CD4-positive, alpha-beta memory T cell (primary cell): ENCODE data around the gene ITGA3. TPM values are rescaled to one million over a fixed set of nuclear protein-coding genes. Genes with fewer than 3 reads are reported as not detected.

Experiments used
- CTCF ChIA-PET: fragments of 350-600 bp; sonication (Branson Sonifier 250); formaldehyde crosslinking; loops from one replicate; lab custom pipeline; 2021; ENCODE audit warnings: inconsistent platforms; ENCODE audit not compliant: partially characterized antibody; lab: Charles Lee
- POLR2A ChIA-PET: fragments of 350-600 bp; sonication (Branson Sonifier 250); formaldehyde crosslinking; loops from one replicate; lab custom pipeline; 2021; ENCODE audit not compliant: partially characterized antibody; lab: Charles Lee
- DNase-seq, 5 donors: peaks; one replicate each; pipeline versions ENCODE4 v3.0.0 to v3.0.0-alpha.2; 2020 to 2022; ENCODE audit warnings: mixed read lengths in 1 of 5
- H3K27ac ChIP-seq: one replicate; pipeline ENCODE4 v1.7.0; 2013; ENCODE audit warnings: low read depth, low read length
- H3K27me3 ChIP-seq: 2 replicates; pipeline ENCODE4 v1.7.0; 2013; ENCODE audit warnings: mild to moderate bottlenecking, low read length, moderate library complexity; ENCODE audit not compliant: insufficient read depth
- H3K36me3 ChIP-seq: 2 replicates; pipeline ENCODE4 v1.7.0; 2013; ENCODE audit warnings: mild to moderate bottlenecking, low read length, moderate library complexity; ENCODE audit not compliant: insufficient read depth
- H3K4me1 ChIP-seq: 2 replicates; pipeline ENCODE4 v1.7.0; 2013; ENCODE audit warnings: mild to moderate bottlenecking, low read length, moderate library complexity; ENCODE audit not compliant: insufficient read depth
- H3K4me3 ChIP-seq, 2 donors: one replicate each; pipeline ENCODE4 v1.7.0; 2013; ENCODE audit warnings: low read length in 2 of 2, mild to moderate bottlenecking in 1 of 2
- H3K9me3 ChIP-seq, 2 donors: one replicate each; pipeline ENCODE4 v1.7.0; 2013; ENCODE audit warnings: low read length in 2 of 2, control low read depth in 1 of 2; ENCODE audit not compliant: control insufficient read depth in 1 of 2
- H3K27ac Mint-ChIP-seq, 7 donors: one replicate each; pipeline ENCODE4 v1.8.0; 2020 to 2021; ENCODE audit warnings: mixed read lengths in 7 of 7, mild to moderate bottlenecking in 6 of 7, inconsistent platforms in 3 of 7, moderate library complexity in 3 of 7
- H3K27me3 Mint-ChIP-seq, 2 donors: one replicate each; pipeline ENCODE4 v1.8.0; 2020 to 2021; ENCODE audit warnings: mixed read lengths in 2 of 2
- H3K36me3 Mint-ChIP-seq, 2 donors: one replicate each; pipeline ENCODE4 v1.8.0; 2020 to 2021; ENCODE audit warnings: mixed read lengths in 2 of 2, inconsistent platforms in 1 of 2, mild to moderate bottlenecking in 1 of 2
- H3K4me1 Mint-ChIP-seq, 4 donors: one replicate each; pipeline ENCODE4 v1.8.0; 2020 to 2021; ENCODE audit warnings: mixed read lengths in 4 of 4, mild to moderate bottlenecking in 1 of 4
- H3K4me3 Mint-ChIP-seq, 8 donors: one replicate each; pipeline ENCODE4 v1.8.0; 2020 to 2021; ENCODE audit warnings: mixed read lengths in 8 of 8, mild to moderate bottlenecking in 7 of 8, moderate library complexity in 6 of 8, inconsistent platforms in 3 of 8
- H3K9me3 Mint-ChIP-seq, 8 donors: one replicate each; pipeline ENCODE4 v1.8.0; 2020 to 2021; ENCODE audit warnings: mixed read lengths in 8 of 8, mild to moderate bottlenecking in 5 of 8, inconsistent platforms in 3 of 8, moderate library complexity in 1 of 8
- intact Hi-C: fragments of 100-400 bp; cut with micrococcal nuclease; formaldehyde crosslinking; loops from one replicate; pipeline ENCODE4 v1.15.1; 2023
- polyA plus RNA-seq, 2 donors: library from polyadenylated mRNA; unstranded; fragments of 300-500 nt; fragmentation: Illumina TruSeq; gene quantifications; one replicate each; pipeline ENCODE4 v1.2.3, GENCODE V29; 2021
- total RNA-seq, 2 experiments: library from RNA; stranded (reverse); gene quantifications; one replicate each; pipeline ENCODE4 v1.2.3, GENCODE V29; 2021

The ITGA3 gene
- total and polyA plus RNA-seq, 4 experiments from 2014 or later: 1.6 to 16.3 (median 9.4) TPM

GRCh38 chr17:50096092-50096491 lies 40.2 kb downstream of the ITGA3 start:
- Mint-ChIP-seq H3K4me1 (peaks cover 16 to 44% (median 28%) of the 10 kb centered on the region in 4 donors), H3K36me3 (peaks cover 14 to 34% of the 10 kb centered on the region in 2 donors), H3K9me3 (no peaks in the 10 kb centered on the region), H3K4me3 (peak overlapping the region; percentile 94 to 99 (median 97)), H3K27me3 (no peaks in the 10 kb centered on the region), H3K27ac (peak overlapping the region; percentile 75 to 99 (median 96))
- H3K27me3 ChIP-seq: no peaks in the 10 kb centered on the region
- intact Hi-C loops: loop anchor here (5.0 to 10.0 kb wide), 3 partner anchors 241 to 311 kb away; partner anchors contain the start of genes KAT7 and XYLT2
- ChIA-PET POLR2A (interaction anchor here (0.6 to 4.8 kb wide), 7 partner anchors 8 to 250 kb away, joined by 3 to 38 read pairs (median 4); partner anchors contain the start of genes ITGA3, PPP1R9B and XYLT2), CTCF (interaction anchor here (0.8 to 3.1 kb wide), 5 partner anchors 9 to 104 kb away, joined by 3 to 19 read pairs (median 3); no protein-coding TSS in a partner anchor)
- peak overlapping the region; percentile 80 for H3K27ac ChIP-seq
- no peaks in the 10 kb centered on the region for H3K9me3 ChIP-seq
- peak overlapping the region; percentile 52 to 81 for H3K4me3 ChIP-seq
- H3K36me3 ChIP-seq: peaks cover 18% of the 10 kb centered on the region
- peak in 1 of 5 donors; percentile 38 for DNase-seq
- peaks cover 26% of the 10 kb centered on the region for H3K4me1 ChIP-seq

GRCh38 chr17:50096758-50097157 lies 40.8 kb downstream of the ITGA3 start:
- Histone ChIP-seq H3K4me3 (no peak overlapping the region), H3K4me1 (peaks cover 26% of the 10 kb centered on the region), H3K36me3 (peaks cover 18% of the 10 kb centered on the region), H3K9me3 (no peaks in the 10 kb centered on the region), H3K27me3 (no peaks in the 10 kb centered on the region), H3K27ac (no peak overlapping the region)
- Mint-ChIP-seq H3K4me1 (peaks cover 16 to 44% (median 28%) of the 10 kb centered on the region in 4 donors), H3K4me3 (peak overlapping the region in 6 of 8 donors; percentile 4 to 99 (median 67)), H3K36me3 (peaks cover 14 to 34% of the 10 kb centered on the region in 2 donors), H3K27me3 (no peaks in the 10 kb centered on the region), H3K9me3 (no peaks in the 10 kb centered on the region), H3K27ac (peak overlapping the region in 1 of 7 donors; percentile 92)
- intact Hi-C loops: loop anchor here (5.0 to 10.0 kb wide), 3 partner anchors 242 to 312 kb away; partner anchors contain the start of genes KAT7 and XYLT2
- CTCF ChIA-PET: interaction anchor here (0.8 to 3.1 kb wide), 5 partner anchors 9 to 103 kb away, joined by 3 to 19 read pairs (median 3); no protein-coding TSS in a partner anchor
- POLR2A ChIA-PET: interaction anchor here (0.6 to 4.8 kb wide), 7 partner anchors 11 to 249 kb away, joined by 3 to 38 read pairs (median 4); partner anchors contain the start of genes ITGA3, PPP1R9B and XYLT2
- peak in 1 of 5 donors; percentile 31 for DNase-seq

DNA sequence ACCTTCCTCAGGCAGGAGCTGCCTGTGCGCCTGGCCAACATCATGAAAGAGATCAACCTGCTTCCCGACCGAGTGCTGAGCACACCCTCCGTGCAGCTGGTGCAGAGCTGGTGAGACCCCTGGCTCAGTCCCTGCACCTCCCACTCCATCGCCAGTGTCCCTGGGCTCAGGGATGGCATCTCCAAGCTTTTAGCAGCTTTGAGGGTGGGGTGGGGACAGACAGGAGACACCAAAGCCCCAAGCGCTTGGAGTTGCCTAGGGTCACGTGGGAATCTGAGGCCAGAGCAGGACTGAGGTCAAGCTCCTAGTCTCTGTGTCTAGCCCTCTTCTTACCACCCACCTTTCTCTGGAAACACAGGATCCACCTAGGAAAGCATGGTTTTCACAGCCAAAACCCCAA lies 41.5 kb downstream of the ITGA3 start:
- Histone ChIP-seq H3K27ac (no peak overlapping the region), H3K27me3 (no peaks in the 10 kb centered on the region), H3K36me3 (peaks cover 18% of the 10 kb centered on the region), H3K4me3 (no peak overlapping the region), H3K9me3 (no peaks in the 10 kb centered on the region), H3K4me1 (peaks cover 26% of the 10 kb centered on the region)
- CTCF ChIA-PET: interaction anchor here (2.5 to 3.1 kb wide), 2 partner anchors 10 to 18 kb away, joined by 7 to 19 read pairs; no protein-coding TSS in a partner anchor
- Mint-ChIP-seq H3K4me1 (peaks cover 16 to 44% (median 28%) of the 10 kb centered on the region in 4 donors), H3K36me3 (peaks cover 14 to 34% of the 10 kb centered on the region in 2 donors), H3K9me3 (no peaks in the 10 kb centered on the region), H3K27me3 (no peaks in the 10 kb centered on the region), H3K27ac (no peak overlapping the region), H3K4me3 (peak overlapping the region in 4 of 8 donors; percentile 39 to 59 (median 48))
- intact Hi-C loops: loop anchor here (5.0 to 10.0 kb wide), 3 partner anchors 243 to 313 kb away; partner anchors contain the start of genes KAT7 and XYLT2
- DNase-seq: peak in 1 of 5 donors; percentile 3
- POLR2A ChIA-PET: interaction anchor here (1.2 to 4.2 kb wide), 4 partner anchors 10 to 71 kb away, joined by 3 to 26 read pairs (median 4); partner anchors contain the start of gene PPP1R9B

DNA sequence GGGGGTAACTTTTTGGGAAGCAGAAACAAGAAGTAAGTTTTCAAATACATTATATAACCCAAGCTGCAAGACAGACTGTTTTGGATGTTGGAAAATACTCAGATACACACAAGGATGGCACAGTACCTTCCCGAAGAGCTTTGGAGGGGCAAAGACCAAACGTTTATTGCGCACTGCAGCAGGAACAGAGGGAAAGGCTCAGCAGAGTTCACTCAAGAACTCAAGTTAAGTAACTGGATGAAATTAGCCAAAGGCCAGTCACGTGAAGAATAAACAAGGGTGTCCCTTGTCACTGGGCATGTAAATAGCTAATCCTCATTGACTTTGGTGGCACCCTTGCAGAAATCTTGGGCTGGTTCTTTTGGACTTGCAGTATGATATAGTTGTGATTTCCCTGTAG lies 42.0 kb downstream of the ITGA3 start:
- H3K9me3 Mint-ChIP-seq: no peaks in the 10 kb centered on the region
- ChIA-PET CTCF (interaction anchor here (0.8 to 3.1 kb wide), 4 partner anchors 11 to 199 kb away, joined by 3 to 19 read pairs (median 6); no protein-coding TSS in a partner anchor), POLR2A (interaction anchor here (1.2 to 1.8 kb wide), 3 partner anchors 10 to 71 kb away, joined by 3 to 4 read pairs (median 3); no protein-coding TSS in a partner anchor)
- Histone ChIP-seq H3K4me3 (no peak overlapping the region), H3K9me3 (no peaks in the 10 kb centered on the region), H3K36me3 (peaks cover 18% of the 10 kb centered on the region), H3K27me3 (no peaks in the 10 kb centered on the region), H3K4me1 (peaks cover 26% of the 10 kb centered on the region), H3K27ac (no peak overlapping the region)
- H3K4me3 Mint-ChIP-seq: no peak overlapping the region
- intact Hi-C loops: loop anchor here (5.0 to 10.0 kb wide), 3 partner anchors 243 to 313 kb away; partner anchors contain the start of genes KAT7 and XYLT2
- no peaks in the 10 kb centered on the region for H3K27me3 Mint-ChIP-seq
- peaks cover 16 to 44% (median 28%) of the 10 kb centered on the region in 4 donors for H3K4me1 Mint-ChIP-seq
- no peak overlapping the region for H3K27ac Mint-ChIP-seq
- peaks cover 14 to 35% of the 10 kb centered on the region in 2 donors for H3K36me3 Mint-ChIP-seq
- no peak for DNase-seq

DNA sequence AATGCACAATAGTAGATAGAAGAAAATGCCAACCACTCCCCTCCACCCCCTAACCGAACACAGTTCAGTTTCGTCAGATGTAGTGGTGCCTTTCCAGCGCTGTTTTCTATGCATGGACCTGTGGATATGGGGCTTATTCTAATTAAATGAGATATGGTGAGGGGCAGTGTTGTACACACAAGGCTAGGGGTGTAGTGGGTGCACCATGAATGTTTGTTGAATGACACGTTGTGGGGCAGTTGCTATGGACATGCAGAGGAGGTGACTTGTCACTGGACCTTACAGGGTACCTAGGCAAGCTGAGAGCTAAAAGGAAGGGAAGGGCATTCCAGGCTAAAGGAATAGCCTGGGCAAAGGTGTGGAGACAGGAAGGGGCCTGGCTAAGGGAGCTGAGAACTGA lies 42.7 kb downstream of the ITGA3 start:
- H3K27me3 Mint-ChIP-seq: no peaks in the 10 kb centered on the region
- CTCF ChIA-PET: interaction anchor here (0.8 to 3.1 kb wide), 4 partner anchors 11 to 199 kb away, joined by 3 to 19 read pairs (median 6); no protein-coding TSS in a partner anchor
- POLR2A ChIA-PET: interaction anchor here (1.6 to 1.8 kb wide), 2 partner anchors 9 to 18 kb away, joined by 3 to 4 read pairs; no protein-coding TSS in a partner anchor
- H3K27ac ChIP-seq: no peak overlapping the region
- intact Hi-C loops: loop anchor here (5.0 to 10.0 kb wide), 3 partner anchors 244 to 314 kb away; partner anchors contain the start of genes KAT7 and XYLT2
- no peak overlapping the region for H3K4me3 Mint-ChIP-seq
- H3K27ac Mint-ChIP-seq: peak overlapping the region in 1 of 7 donors; percentile 9
- peaks cover 18 to 39% of the 10 kb centered on the region in 2 donors for H3K36me3 Mint-ChIP-seq
- no peak for DNase-seq
- H3K4me1 ChIP-seq: peaks cover 26% of the 10 kb centered on the region
- peaks cover 18% of the 10 kb centered on the region for H3K36me3 ChIP-seq
- no peaks in the 10 kb centered on the region for H3K27me3 ChIP-seq
- H3K4me1 Mint-ChIP-seq: peaks cover 13 to 44% (median 27%) of the 10 kb centered on the region in 4 donors
- H3K9me3 ChIP-seq: no peaks in the 10 kb centered on the region
- H3K4me3 ChIP-seq: no peak overlapping the region
- H3K9me3 Mint-ChIP-seq: no peaks in the 10 kb centered on the region

GRCh38 chr17:50099003-50099402 lies 43.1 kb downstream of the ITGA3 start:
- DNase-seq: peak in 1 of 5 donors; percentile 25
- no peak overlapping the region for H3K4me3 Mint-ChIP-seq
- H3K36me3 Mint-ChIP-seq: peaks cover 18 to 39% of the 10 kb centered on the region in 2 donors
- Histone ChIP-seq H3K36me3 (peaks cover 18% of the 10 kb centered on the region), H3K27me3 (no peaks in the 10 kb centered on the region), H3K4me1 (peaks cover 22% of the 10 kb centered on the region), H3K9me3 (no peaks in the 10 kb centered on the region), H3K27ac (no peak overlapping the region), H3K4me3 (no peak overlapping the region)
- ChIA-PET CTCF (interaction anchor here (1.5 to 2.5 kb wide), 2 partner anchors 16 to 198 kb away, joined by 5 to 7 read pairs; no protein-coding TSS in a partner anchor), POLR2A (no interaction called here)
- intact Hi-C loops: loop anchor here (5.0 to 10.0 kb wide), 3 partner anchors 244 to 314 kb away; partner anchors contain the start of genes KAT7 and XYLT2
- H3K4me1 Mint-ChIP-seq: peaks cover 13 to 42% (median 27%) of the 10 kb centered on the region in 4 donors
- H3K27me3 Mint-ChIP-seq: no peaks in the 10 kb centered on the region
- H3K9me3 Mint-ChIP-seq: no peaks in the 10 kb centered on the region
- peak overlapping the region in 1 of 7 donors; percentile 9 for H3K27ac Mint-ChIP-seq
